ENCODE results near the gene COL12A1. TPM values are rescaled to one million over a fixed set of nuclear protein-coding genes. Genes with fewer than 3 reads are reported as not detected.

Gene COL12A1
- polyA plus RNA-seq, 3 donors: 65.5 to 82.5 (median 71.4) TPM

DNA sequence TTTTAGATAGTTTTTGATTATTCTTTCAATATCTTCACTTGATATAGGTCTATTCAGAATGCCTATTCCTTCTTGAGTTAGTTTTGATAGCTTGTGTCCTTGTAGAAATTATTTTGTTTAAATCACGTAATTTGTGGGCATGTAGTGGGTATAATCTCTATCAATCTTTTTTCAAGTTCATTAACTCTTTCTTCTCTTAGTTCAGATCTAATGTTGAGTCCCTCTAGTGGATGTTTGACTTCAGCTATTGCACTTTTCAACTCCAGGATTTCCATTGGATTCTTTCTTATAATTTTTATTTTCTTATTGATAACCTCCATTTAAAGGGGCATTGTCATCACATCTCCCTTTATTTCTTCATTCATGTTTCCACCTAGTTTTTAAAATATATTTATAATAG, 135.6 kb downstream of the COL12A1 start:
- no peak for DNase-seq (ENCODE audit: low read depth in 3 of 3, low spot score in 2 of 3)

DNA sequence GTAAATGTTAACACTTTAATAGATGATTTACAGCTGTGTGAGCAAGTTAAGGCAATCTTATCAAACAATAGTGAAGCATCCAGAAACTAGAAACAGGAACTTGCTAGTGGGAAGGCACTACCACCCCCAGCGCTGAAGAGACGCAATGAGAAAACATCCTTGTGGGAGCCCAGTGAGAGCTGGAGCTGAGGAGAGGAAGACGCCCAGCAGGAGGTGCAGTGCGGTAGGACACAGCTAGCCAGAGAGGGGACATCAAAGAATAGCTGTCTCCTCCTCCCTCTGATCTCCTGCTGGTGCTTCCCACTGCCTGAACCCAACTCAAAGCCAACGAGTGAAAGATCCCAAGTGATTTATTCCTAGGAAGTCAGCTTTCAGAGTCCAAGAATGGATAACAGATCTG, 140.3 kb downstream of the COL12A1 start:
- DNase-seq (ENCODE audit: low read depth in 3 of 3, low spot score in 2 of 3): no peak

DNA sequence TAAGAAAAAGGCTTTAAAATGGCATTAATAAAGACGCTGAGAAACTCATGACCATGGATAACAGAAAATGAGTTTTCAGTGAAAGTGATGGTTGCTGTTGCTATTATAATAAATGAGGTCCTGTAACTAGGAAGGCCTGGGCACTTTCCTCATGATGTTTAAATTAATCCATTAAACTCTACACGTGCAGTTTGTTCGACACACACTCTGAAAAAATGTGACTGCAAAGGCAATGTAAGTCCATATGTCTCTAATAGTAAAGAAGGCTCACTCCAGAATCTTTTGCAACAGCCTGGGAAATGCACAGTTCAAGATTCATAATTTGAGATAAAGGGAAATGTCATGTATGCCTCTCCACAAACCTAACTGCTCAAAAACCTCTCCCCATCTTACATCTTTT, 153.4 kb downstream of the COL12A1 start:
- DNase-seq (ENCODE audit: low read depth in 3 of 3, low spot score in 2 of 3): no peak

- DNase-seq (ENCODE audit: low read depth in 3 of 3, low spot score in 2 of 3): no peak
These were observed 156.5 kb downstream of the COL12A1 start for GRCh38 chr6:75049308-75049707.

DNA sequence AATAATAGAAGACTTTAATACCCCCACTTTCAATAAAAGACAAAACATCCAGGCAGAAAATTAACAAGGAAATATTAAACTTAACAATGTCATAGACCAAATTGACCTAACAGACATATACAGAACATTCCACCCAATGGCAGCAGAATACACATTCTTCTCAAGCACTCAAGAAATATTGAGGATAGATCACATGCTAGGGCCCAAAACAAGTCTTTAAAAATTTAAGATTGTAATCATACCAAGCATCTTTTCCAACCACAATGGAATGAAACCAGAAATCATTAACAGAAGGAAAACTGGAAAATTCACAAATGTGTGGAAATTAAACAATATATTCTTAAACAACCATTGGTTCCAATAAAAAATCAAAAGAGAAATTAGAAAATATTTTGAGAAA, 161.0 kb downstream of the COL12A1 start:
- no peak for DNase-seq (ENCODE audit: low read depth in 3 of 3, low spot score in 2 of 3)

- no peak for DNase-seq (ENCODE audit: low read depth in 3 of 3, low spot score in 2 of 3)
These were observed 164.5 kb downstream of the COL12A1 start for GRCh38 chr6:75041381-75041780.

Other genes starting within 250 kb of the COL12A1 start
- gene COX7A2, start 37.7 kb upstream of the COL12A1 start, polyA plus RNA-seq (ENCODE audit: insufficient read length in 3 of 3): 100 to 1,000 TPM; 276 to 297 (median 291) TPM
- gene TMEM30A, start 78.7 kb upstream of the COL12A1 start, polyA plus RNA-seq (ENCODE audit: insufficient read length in 3 of 3): 100 to 1,000 TPM; 125 to 137 (median 130) TPM

All from right renal cortex interstitium (tissue), 3 donors.